SK-N-SH (cell line): ENCODE data around the gene DPEP2NB.

Experiments
- CTCF ChIP-seq: fragments of 200-600 bp; sonication (generic); IDR thresholded peaks from 2 replicates; pipeline ENCODE4 v1.6.1; 2017; ENCODE audit warnings: antibody characterized with exemption, mild to moderate bottlenecking, moderate library complexity
- EP300 ChIP-seq, 2 experiments: IDR thresholded peaks; 2 replicates each; pipeline versions ENCODE4 v1.4.0 to v1.6.1; 2012; ENCODE audit warnings: borderline replicate concordance in 1 of 2, low read depth in 1 of 2, low read length in 1 of 2
- PBX3 ChIP-seq: IDR thresholded peaks from 2 replicates; pipeline ENCODE4; 2012
- USF2 ChIP-seq: fragments of 150-350 bp; IDR thresholded peaks from 2 replicates; pipeline ENCODE4 v1.6.1; 2017; ENCODE audit warnings: antibody characterized with exemption, low read length, low read depth, borderline replicate concordance

- TF ChIP-seq EP300 (IDR thresholded peaks at IDR 0.05; ENCODE audit: borderline replicate concordance in 1 of 2, low read depth in 1 of 2, low read length in 1 of 2) (no peak), USF2 (no peak), CTCF (no peak), PBX3 (no peak)
Measured at GRCh38 chr16:68003031-68003430, 12.7 kb downstream of the DPEP2NB start.
